AG04449 (cell line): ENCODE measurements around the gene VSTM2B.

ENCODE experiments used
- CTCF ChIA-PET: fragments of 350-600 bp; formaldehyde crosslinking; extraction: SDS; loops from one replicate; lab custom pipeline; 2021; ENCODE audit warnings: antibody characterized with exemption; lab: Yijun Ruan, JAX
- POLR2A ChIA-PET: fragments of 400-600, 350-600 bp; formaldehyde crosslinking; extraction: SDS; loops from one replicate; lab custom pipeline; 2020; ENCODE audit warnings: antibody characterized with exemption, inconsistent platforms; lab: Yijun Ruan, JAX
- DNase-seq: peaks from one replicate; pipeline ENCODE4 v3.0.0-alpha.2; 2010; ENCODE audit warnings: low read depth, low spot score
- H3K4me3 ChIP-seq: 2 replicates; pipeline ENCODE4 v1.5.1; 2011; ENCODE audit warnings: low read depth, mild to moderate bottlenecking, control low read depth, low read length
- CTCF ChIP-seq: IDR thresholded peaks from one replicate; pipeline ENCODE4 v1.5.1; 2011; ENCODE audit warnings: mild to moderate bottlenecking, moderate library complexity, low read length, control low read depth, inconsistent platforms; ENCODE audit not compliant: insufficient read depth; ENCODE audit errors: missing control alignments

The VSTM2B gene

GRCh38 chr19:29523568-29523967 lies 2.2 kb upstream of the VSTM2B start:
- no peak overlapping the region for H3K4me3 ChIP-seq
- TF ChIP-seq CTCF, result no peak
- POLR2A ChIA-PET, result no interaction called here
- CTCF ChIA-PET, result no interaction called here
- DNase-seq, result no peak

GRCh38 chr19:29524201-29524911 lies 1.4 kb upstream of the VSTM2B start:
- no peak for TF ChIP-seq CTCF
- POLR2A ChIA-PET, result no interaction called here
- no peak overlapping the region for H3K4me3 ChIP-seq
- DNase-seq, result no peak
- CTCF ChIA-PET, result no interaction called here

GRCh38 chr19:29524912-29525831 lies 622 bp upstream of the VSTM2B start:
- POLR2A ChIA-PET, result no interaction called here
- no peak for TF ChIP-seq CTCF
- no peak overlapping the region for H3K4me3 ChIP-seq
- CTCF ChIA-PET, result no interaction called here
- no peak for DNase-seq

DNA sequence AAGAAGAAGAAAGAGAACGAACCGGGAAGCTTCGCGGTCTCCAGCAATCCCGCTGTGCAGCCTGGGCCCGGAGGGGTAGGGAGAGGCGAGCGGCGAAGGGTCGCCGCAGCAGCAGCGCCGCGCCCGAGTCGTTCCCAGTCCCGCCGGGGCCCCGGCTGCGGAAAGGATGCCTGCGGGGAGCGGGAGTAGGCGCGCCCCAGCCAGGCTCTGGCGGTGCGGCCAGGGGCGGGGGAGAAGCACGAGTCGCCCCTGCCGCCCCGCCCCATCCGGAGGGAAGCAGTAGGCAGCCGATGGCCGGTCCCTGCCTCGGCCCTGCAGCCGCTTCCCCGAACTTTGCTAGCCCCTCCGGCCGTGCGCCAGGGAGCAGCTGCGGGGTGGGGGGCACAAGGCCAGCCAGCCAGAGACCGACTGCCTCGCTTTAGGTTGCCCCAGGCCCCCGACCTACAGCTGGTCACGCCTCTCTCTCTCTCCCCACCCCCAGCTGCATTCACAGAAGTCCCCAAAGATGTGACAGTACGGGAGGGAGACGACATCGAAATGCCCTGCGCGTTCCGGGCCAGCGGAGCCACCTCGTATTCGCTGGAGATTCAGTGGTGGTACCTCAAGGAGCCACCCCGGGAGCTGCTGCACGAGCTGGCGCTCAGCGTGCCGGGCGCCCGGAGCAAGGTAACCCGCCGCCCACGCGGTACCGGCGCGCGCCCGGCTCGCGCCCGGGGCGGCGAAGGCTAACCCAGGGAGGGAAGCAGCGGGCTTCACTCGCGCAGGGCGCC lies 1.1 kb downstream of the VSTM2B start:
- no peak for TF ChIP-seq CTCF
- H3K4me3 ChIP-seq, result no peak overlapping the region
- ChIA-PET POLR2A (no interaction called here), CTCF (no interaction called here)
- DNase-seq, result no peak

DNA sequence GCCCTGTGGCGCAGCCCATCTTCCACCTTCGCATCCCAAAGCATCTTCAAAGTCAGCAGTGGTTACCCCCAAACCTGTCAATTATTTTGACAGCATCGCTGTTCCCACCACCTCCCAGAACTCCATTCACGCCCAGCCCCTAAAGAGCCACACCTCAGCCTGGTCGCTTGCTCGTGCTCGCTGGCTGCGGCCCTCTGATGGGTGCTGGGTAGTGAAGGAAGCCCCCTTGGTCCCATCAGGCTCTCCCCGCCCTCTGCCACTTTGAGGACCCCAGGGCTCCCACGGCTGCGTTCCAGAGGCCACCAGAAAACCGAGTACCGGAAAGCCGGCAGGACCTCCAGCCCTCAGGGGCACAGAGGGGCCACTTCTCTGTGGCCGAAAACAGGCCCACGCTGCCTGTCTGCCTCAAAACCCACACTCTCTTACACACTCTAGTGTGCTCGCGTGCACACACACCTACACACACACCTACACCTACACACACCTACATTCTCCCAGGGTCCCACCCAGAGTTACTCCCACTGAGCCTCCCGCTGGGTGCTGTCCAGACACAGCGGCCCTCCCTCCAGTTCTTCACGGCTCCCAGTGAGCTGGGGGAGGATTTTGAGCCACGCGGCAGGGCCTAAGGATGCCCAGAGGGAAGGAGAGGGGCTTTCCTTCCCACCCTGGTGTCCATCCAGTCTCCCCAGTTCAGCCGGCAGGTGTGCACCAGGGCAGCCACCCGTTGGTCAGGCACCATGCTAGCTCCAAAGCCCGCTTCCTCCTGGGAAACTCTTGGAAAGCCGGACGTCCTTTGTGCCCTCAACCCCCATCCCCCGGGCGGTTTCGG lies 1.9 kb downstream of the VSTM2B start:
- ChIA-PET CTCF (interaction anchor here (0.7 to 1.9 kb wide), 5 partner anchors 8 to 78 kb away, joined by 3 to 4 read pairs (median 4); partner anchors contain the start of gene POP4), POLR2A (no interaction called here)
- peak overlapping the region; percentile 27; the same call in 1 of the 2 replicates for H3K4me3 ChIP-seq
- no peak for TF ChIP-seq CTCF
- no peak for DNase-seq
